HG02610 (cell line): ENCODE results near the gene ZSWIM6.

ENCODE experiments used
- ATAC-seq: cut with Tn5 transposase; IDR thresholded peaks from one replicate; pipeline ENCODE4 v1.9.1; 2021; ENCODE audit warnings: mild to moderate bottlenecking, moderate library complexity; ENCODE audit not compliant: unreplicated experiment

Gene ZSWIM6

GRCh38 chr5:61431923-61432620, 100.0 kb downstream of the ZSWIM6 start:
- ATAC-seq: no peak

GRCh38 chr5:61435368-61435767, 103.3 kb downstream of the ZSWIM6 start:
- ATAC-seq: no peak

- no peak for ATAC-seq
Measured at GRCh38 chr5:61438298-61438970, 106.4 kb downstream of the ZSWIM6 start.

- no peak for ATAC-seq
Measured at GRCh38 chr5:61440086-61440485, 108.0 kb downstream of the ZSWIM6 start.

GRCh38 chr5:61440596-61440995, 108.5 kb downstream of the ZSWIM6 start:
- ATAC-seq: no peak

GRCh38 chr5:61441742-61442141, 109.7 kb downstream of the ZSWIM6 start:
- ATAC-seq: no peak

GRCh38 chr5:61447780-61448495, 115.9 kb downstream of the ZSWIM6 start:
- ATAC-seq: no peak

GRCh38 chr5:61449804-61450492, 117.9 kb downstream of the ZSWIM6 start:
- no peak for ATAC-seq

GRCh38 chr5:61450493-61451279, 118.6 kb downstream of the ZSWIM6 start:
- ATAC-seq: no peak

GRCh38 chr5:61455179-61456006, 123.3 kb downstream of the ZSWIM6 start:
- ATAC-seq: no peak

- no peak for ATAC-seq
Measured at GRCh38 chr5:61460471-61460870, 128.4 kb downstream of the ZSWIM6 start.

- ATAC-seq: no peak
Measured at GRCh38 chr5:61461417-61461816, 129.4 kb downstream of the ZSWIM6 start.

GRCh38 chr5:61461926-61462325, 129.9 kb downstream of the ZSWIM6 start:
- no peak for ATAC-seq

- ATAC-seq: no peak
Measured at GRCh38 chr5:61463596-61463995, 131.5 kb downstream of the ZSWIM6 start.

- no peak for ATAC-seq
Measured at GRCh38 chr5:61464512-61464911, 132.5 kb downstream of the ZSWIM6 start.

GRCh38 chr5:61465066-61465465, 133.0 kb downstream of the ZSWIM6 start:
- ATAC-seq: no peak

GRCh38 chr5:61465496-61465895, 133.4 kb downstream of the ZSWIM6 start:
- no peak for ATAC-seq

GRCh38 chr5:61466017-61466416, 134.0 kb downstream of the ZSWIM6 start:
- no peak for ATAC-seq

GRCh38 chr5:61467766-61468482, 135.9 kb downstream of the ZSWIM6 start:
- ATAC-seq: no peak
